ENCODE data around the gene CCDC78.
"Not testable (repeated sequence)": the region's sequence is repeated elsewhere in the genome, so short reads cannot be mapped to it uniquely, and the experiment has no call there.

The CCDC78 gene

DNA sequence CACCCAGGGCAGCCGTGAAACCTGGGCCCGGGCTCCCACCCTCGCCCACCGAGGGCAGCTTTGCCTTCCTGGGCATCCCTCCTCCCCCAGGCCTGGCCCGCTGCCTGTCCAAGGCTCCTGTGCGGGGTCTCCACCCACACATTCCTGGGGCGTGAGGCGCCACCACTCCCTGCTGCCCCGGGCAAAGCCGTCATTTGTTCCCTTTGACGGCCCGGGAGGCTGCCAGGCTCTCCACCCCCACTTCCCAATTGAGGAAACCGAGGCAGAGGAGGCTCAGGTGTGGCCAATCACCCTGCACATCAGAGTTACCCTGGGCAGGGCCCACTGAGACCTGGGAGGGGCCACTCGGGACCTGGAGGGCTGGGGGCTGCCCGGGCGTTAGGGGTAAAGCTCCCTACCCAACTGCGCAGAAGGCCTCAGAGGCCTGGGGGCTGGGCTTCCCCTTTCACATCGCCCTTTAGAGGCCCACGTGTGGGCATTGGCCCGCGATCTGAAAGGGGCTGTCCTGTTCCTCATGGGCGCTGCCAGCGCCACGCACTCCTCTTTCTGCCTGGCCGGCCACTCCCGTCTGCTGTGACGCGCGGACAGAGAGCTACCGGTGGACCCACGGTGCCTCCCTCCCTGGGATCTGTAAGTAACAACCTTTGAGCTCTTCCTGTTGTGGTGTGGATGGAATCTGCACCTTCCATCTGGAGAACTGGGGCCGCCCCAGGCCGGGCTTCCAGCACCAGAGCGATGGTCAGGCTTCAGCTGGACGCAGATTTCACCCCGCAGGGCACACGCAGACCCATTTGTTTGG, 34.5 kb upstream of the CCDC78 start, which contains the start of gene MSLN:
MSLN (plus strand) TSS at position 190 of the 799 bp plus-strand sequence. CDS start 1,947 bp downstream, outside the sequence.
- DNase-seq (ENCODE audit: low read depth), result no peak

DNA sequence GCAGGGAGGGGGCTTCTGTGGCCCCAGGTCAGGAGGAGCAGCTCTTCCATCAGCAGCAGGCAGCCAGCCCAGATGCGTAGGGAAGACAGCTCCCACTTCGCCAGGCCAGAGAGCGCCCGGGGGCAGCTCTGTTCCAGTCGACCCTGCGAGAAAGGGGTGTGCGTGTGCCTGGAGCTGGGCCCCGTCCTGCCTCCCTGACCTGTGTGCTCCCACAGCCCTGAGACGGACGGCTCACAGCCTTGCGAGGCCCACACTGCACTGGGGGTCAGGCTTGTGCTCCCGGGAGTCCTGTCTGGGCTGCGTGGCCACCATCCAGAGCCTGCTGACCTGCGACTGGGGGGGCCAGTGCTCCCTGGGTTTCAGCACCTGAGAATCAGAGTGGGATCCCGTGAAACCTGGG, 33.8 kb upstream of the CCDC78 start:
- DNase-seq (ENCODE audit: low read depth), result no peak

DNA sequence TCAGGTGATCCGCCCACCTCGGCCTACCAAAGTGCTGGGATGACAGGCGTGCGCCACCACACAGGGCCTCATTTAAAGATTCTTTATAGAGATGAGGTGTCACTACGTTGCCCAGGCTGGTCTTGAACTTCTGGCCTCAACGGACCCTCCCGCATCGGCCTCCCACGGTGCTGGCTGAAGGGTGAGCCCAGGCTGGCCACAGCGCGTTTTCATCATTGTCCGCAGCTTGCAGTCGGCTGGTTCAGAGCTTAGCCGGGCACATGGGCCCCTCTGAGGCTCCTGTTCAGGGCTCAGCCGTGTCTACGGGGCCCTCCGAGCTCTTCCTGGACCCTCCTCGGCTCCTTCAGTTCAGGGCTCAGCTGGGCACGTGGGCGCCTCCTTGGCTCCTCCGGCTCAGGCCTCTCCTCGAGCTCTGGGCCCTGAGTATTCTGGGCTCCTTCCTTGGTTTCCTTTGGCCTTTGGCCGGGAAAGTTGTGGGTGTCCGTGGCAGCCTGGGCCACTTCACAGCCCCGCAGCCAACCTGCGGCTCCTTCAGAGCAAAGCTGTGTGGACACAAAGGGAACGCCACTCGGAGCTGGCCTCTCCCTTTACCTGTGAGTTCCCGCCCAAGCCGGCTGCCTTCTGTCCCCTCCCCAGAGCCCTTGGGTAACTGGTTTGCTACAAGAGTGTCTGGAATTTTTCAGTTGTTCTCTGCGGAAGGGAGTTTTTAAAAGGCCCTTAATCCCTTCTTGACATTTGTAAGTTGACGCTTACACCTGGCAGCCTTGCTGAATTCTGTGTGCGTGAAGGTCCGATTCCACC, 33.1 kb upstream of the CCDC78 start:
- DNase-seq (ENCODE audit: low read depth), result no peak

DNA sequence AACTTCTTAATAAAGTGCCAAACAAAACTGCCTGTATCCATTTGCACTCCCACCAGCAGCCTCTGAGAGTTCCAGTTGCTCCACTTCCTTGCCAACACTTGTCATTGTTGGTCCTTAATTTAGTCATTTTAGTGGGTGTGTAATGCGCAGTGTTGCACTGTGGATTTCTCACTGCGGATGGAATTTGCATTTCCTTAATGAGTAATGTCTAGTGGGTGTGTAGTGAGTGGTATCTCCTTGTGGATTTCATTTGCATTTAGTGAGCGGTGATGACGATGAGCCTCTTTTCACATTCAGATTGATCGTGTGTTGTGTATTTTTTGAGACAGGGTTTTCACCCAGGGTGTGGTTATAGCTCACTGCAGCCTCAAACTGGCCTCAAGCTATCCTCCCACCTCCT, 30.2 kb upstream of the CCDC78 start:
- no peak for DNase-seq (ENCODE audit: low read depth)

DNA sequence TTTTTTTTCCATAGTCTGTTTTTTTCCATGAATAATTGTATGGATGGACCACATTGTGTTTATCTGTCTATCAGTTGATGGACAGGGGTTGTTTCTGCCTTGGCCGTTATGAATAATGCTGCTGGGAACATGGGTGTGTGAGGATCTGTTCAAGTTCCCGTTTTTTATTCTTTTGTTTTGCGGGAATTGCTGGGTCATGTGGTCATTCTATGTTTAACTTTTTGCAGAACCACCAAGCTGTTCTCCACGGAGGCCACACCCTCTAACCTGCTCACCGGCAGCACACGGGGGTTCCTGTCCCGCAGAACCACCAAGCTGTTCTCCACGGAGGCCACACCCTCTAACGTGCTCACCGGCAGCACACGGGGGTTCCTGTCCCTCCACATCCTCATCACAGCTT, 28.4 kb upstream of the CCDC78 start:
- no peak for DNase-seq (ENCODE audit: low read depth)

DNA sequence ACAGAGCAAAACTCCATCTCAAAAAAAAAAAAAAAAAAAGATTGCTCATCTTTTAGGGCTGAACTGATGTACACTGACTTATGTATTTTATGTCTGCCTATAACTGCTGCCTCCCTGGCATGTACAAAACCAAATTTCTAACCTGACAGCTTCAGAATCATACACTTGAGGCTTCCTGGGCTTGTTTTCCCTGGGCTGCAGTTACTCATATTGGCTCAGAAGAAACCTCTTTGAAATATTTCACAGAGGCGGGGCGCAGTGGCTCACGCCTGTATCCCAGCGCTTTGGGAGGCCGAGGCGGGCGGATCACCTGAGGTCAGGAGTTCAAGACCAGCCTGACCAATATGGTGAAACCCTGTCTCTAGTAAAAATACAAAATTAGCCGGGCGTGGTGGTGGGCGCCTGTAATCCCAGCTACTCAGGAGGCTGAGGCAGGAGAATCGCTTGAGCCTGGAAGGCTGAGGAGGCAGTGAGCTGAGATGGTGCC, 27.9 kb upstream of the CCDC78 start:
- not testable (repeated sequence) for DNase-seq (ENCODE audit: low read depth)

DNA sequence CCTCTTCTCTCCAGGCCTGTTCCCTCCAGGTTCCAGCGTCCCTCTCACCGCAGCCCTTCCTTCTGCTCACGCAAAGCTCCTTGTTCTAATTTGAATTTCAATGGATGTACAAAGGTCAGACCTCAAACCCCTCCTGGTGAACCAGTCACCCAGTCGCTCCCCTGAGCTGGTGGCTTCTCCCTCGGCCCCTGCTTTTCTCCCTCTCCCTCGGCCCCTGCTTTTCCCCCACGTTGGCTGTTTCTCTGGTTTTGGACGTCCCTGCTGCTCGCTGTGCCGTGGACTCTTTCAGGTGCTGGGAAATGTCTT, 25.7 kb upstream of the CCDC78 start:
- DNase-seq (ENCODE audit: low read depth), result no peak

DNA sequence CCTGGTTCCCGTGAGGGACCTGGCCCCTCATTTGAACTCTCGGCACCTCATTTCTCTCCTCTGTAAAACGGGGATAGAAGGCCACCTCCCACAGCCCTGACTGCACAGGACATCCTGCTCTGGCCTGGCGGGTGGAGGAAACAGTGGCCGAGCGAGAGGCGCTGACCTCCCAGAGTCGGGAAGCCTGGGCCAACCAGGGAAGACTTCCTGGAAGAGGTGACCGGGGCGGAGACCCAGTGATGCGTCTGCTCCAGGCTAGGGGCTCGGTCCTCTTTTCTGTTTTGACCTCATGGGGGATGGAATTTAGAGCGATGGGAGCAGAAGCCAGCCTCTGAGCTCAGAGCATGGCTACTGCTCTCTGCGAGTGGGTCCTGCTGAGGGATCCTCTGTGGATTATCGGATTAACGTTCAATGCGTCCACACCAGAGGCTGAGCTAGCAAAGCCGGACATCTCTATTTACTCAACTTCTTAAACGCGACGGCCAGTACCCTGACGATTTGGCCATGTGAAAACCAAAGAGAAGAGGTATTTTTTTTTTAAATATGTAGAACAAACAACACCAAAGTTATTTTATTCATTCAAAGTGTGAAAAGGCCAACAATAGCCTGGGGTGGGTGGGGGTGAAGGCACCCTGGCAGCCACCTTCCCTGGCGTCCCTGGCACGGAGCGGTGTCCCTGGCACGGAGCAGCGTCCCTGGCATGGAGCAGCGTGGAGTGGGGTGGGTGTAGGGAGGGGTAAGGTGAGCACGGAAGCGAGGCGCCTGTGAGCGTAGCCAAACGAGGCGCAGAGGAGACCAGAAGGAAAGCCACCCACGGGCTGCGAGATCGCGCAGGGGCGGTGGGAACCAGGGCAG, 25.1 kb upstream of the CCDC78 start:
- DNase-seq (ENCODE audit: low read depth), result no peak

DNA sequence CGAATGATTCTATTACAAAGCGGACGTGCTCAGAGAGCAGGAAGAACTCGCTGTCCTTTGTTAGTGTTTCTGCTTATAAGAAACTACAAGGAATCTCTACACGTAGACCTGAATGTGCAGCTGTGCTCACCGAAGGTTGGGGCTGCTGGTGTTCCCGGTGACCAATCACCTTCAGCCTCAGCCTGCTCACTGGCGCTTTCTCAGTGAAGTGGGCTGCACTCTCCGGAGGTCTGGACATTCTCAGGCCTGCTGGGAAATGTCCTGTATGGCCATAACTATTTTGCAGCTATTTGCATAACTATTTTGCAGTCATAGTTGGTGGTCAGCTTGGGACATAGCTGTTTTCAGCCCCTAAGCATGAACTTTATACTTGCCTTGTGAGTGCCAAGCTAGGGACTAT, 24.2 kb upstream of the CCDC78 start:
- DNase-seq (ENCODE audit: low read depth), result no peak

DNA sequence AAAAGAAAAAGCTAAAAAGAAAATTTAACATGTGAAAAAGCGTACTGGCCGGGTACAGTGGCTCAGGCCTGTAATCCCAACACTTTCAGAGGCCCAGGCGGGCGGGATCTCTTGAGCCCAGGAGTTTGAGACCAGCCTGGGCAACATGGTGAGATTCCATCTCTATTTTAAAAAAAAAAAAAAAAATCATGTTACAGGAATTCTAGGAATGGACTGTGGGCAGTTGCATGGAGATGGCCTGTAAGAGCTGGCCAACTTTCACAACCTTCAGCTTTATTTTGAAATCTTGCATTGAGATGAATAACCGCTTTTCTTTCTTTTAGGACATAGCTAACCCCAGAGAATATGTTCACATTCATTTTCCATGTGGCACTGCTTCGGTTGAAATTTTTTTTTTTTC, 22.8 kb upstream of the CCDC78 start:
- DNase-seq (ENCODE audit: low read depth), result peak; percentile 86

DNA sequence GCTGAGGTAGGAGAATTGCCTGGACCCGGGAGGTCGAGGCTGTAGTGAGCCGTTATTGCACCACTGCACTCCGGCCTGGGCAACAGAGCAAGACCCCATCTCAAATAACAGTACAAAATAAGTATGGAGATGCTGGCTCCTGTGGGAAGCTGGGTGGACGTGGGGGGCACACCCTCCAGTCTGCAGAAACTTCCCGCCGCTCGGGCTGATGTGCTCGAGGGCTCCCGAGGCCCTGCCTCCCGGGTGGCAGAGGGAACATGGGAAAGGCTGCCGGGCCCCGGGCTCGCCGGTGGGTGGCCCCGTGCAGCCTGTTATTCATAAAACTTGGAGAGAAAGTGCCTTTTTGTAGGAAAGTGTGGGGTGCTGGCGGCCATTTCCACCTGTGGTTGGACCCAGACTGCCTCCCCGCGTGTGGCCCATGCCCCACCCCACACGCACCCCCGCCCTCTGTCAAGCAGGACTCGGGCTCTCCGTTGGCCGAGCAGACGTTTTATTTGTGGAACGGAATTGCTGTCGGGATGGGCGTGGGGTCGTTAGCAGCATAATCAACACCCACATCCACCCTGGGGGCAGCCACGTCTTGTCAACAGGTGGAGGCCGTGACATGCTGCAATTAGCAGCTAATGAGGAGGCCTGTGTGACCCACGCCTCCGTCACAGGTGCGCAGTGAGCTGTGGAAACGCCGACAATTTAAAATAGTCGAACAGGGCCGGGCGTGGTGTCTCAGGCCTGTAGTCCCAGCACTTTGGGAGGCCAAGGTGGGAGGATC, 21.9 kb upstream of the CCDC78 start:
- DNase-seq (ENCODE audit: low read depth), result no peak

DNA sequence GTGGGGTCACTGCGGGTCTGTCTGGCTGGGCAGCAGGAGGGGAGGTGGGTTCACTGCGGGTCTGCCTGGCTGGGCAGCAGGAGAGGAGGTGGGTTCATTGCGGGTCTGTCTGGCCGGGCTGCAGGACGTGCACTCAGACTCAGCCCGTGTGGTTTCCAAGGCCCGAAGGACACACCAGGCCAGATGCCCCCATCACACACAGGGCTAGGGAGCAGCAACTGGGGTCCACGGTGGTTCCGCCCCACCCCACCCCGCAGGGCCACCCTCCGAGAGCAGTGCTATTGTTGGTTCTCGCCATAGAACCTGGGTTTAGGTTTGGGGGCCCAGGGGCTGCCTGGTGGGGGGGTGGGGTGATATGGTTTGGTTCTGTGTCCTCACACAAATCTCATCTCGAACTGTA, 20.4 kb upstream of the CCDC78 start:
- DNase-seq (ENCODE audit: low read depth), result no peak

DNA sequence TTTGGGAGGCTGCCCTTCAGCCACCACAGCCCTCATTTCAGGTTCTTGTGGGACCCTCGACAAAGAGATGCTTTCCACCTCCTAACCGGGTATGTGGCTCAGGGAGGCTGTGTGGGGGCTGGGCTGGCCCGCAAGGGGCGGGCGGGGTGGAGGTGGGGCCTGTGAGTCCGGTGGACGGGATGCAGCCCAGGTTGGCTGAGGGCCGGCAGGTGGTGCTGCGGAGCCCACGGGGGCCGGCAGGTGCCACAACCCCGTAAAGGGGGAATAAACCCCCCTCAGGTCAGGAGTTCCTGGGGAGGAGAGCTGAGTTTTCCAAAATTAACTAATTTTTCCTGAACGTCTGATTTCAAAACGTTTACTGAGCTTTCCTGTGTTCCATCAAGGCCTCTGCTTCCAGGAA, 19.5 kb upstream of the CCDC78 start:
- DNase-seq (ENCODE audit: low read depth), result no peak

DNA sequence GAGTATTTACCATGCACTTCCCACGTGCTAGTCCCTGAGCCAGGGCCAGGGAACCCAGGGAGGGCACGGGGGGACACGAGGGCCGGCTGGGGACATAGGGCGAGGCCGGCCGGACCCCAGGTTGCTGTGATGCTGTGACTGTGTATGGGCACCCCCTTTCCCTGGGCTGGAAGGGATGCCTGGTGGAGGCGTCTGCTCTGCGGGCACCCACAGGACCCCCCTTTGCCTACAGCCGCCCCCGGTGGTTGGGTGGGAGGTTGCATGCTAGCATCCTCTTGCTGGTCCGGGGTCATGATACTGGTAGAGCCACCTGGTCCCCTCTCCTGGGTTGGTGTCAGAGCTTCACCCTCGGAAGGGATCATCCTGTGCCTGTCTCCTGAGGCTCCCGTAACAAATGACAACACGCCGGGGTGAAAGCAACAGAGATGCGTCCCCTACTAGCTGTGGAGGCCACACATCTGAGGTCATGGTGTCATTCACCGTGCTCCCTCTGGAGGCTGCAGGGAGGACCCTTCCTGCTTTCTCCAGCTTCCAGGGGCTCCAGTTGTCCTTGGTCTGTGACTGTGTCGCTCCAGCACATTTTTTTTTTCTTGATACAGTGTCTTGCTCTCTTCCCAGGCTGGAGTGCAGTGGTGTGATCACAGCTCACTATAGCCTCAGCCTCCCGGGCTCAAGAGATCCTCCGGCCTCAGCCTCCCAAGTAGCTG, 17.7 kb upstream of the CCDC78 start:
- no peak for DNase-seq (ENCODE audit: low read depth)

DNA sequence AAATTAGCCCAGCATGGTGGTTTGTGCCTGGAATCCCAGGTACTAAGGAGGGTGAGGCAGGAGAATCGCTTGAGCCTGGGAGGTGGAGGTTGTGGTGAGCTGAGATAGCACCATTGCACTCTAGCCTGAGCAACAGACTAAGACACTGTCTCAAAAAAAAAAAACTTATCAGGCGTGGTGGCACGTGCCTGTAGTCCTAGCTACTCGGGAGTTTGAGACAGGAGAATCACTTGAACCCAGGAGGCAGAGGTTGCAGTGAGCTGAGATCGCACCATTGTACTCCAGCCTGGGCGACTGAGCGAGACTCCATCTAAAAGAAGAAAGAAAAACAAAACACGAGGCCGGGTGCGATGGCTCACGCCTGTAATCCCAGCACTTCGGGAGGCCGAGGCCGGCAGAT, 16.7 kb upstream of the CCDC78 start:
- DNase-seq (ENCODE audit: low read depth), result not testable (repeated sequence)

DNA sequence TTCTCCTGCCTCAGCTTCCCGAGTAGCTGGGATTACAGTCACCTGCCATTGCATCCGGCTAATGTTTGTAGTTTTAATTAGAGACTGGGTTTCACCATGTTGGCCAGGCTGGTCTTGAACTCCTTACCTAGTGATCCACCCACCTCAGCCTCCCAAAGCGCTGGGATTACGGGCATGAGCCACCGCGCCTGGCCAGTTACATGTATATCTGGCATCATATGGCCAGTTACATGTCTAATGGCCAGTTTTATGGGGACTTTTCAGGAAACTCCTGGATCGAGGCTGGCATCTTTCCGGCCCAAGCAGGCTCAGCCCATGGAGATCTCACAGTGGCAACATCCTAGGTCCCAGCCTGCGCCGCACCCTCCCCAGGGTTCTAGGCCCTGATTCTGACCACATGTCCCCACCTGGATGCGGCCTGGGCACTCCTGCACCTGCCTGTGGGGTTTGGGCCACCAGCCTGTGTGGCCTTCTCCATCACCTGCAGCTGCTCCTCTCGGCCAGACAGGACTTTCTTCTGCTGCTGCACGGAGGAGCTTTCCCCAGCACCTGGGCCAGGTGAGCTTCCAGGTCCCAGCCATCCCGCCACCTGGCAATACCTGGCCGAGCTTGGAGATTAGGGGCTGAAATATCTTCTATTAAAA, 15.9 kb upstream of the CCDC78 start:
- DNase-seq (ENCODE audit: low read depth), result no peak

DNA sequence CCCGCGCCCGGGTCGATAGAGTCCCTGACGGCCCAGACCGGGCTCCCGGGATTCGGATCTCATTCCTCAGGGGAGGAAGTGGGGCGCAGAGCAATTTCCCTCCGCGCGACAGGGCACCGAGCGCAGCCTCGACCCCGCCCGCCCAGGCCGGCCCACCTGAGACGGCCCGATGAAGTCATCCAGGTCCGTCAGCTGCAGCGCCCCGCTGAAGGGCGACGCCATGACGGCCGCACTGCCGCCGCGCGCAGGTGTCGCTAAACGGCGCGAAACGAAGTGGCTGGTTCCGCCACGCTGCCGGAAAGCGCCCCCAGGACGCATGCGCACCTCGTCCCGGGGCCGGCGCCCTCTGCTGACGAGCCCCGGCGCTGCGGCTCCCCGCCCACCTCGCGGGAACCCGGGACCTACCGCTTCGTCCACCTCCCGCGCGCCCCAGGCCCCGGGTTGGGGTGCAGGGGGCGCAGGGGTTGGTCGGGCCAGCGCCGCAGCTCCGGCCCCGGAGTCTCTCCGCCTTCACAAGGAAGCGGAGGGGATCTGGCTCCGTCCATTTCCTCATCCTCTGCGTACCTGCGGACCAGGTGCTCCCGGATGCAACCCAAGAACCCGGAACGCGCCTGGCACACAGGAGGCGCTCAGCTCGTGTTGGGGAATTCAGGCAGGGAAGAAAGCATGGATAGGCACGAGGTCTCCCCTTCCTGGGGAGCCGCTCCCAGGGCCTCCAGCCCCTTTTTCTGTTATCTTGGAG, 14.7 kb upstream of the CCDC78 start, which contains the start of gene CIAO3:
CIAO3 (minus strand) TSS at position 234 of the 742 bp plus-strand sequence; CDS start at position 222, 12 bp downstream.
- peak; percentile 91 for DNase-seq (ENCODE audit: low read depth)

DNA sequence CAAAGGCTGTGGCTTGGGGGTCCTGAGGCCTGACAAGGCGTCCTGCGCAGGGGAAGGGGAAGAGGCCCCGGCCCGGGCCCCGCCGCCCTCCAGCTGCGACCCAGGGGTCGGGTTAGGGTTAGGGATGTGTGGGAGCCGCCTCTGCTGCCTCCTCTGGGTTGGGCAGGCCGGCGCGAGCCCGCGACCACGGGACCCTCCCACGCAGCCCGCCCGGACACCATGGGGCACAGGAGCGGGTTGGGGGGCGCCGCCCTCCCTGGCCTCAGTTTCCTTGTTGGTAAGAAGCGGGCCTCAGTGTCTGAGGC, 14.2 kb upstream of the CCDC78 start:
- DNase-seq (ENCODE audit: low read depth), result no peak

DNA sequence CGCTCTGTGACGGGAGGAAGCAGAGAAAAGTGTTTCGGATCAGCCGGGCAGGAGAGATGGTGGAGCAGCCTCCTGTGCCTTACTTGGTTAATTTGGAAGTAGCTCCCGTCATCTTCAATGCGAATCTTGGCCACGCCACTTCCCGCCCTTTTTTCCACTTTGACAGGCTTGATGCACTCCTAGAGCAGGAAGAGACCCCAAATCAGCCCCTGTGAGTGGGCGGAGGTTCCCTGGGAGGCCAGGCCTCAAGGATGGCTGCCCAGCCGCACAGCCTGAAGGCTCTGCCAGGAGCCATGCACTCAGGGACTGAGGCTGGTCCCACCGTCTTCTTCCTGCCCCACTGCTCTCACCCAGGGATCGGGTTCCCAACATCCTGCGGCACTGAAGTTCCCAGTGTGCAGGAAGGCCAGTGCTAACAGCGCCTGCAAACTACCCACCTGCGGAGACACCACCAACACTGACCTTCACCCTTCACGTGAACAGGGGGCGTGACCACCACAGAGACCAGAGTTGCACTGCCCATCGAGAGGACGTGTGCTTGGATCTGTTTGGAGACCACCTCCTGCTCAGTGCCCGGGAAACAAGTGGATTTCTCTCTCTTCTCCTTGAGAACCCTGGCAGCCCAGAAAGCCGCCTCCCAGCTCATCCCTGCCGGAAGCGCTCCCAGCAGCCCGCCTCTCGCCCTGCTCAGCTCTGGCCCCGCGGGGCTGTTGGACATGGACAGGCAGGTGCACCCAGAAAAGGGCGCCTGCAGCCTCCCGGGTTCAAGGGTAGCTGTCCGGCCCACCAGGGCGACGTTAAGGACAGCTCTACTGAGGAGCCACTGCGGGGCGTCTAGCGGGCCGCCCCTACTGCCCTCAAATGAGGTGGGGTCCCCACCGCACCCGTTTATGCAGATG, 13.6 kb upstream of the CCDC78 start:
- DNase-seq (ENCODE audit: low read depth), result no peak
